SK-N-SH treated with all-trans-retinoic acid at 6 μM for 48 hours (cell line): ENCODE results near the gene CCDC154.

Experiments used
- ATAC-seq: fragments of 200-7000 bp; cut with Tn5 transposase; 3 replicates; pipeline ENCODE4 v1.9.1; 2020; ENCODE audit warnings: mild to moderate bottlenecking, moderate library complexity
- ARNTL ChIP-seq: fragments of 450-650 bp; formaldehyde crosslinking; IDR thresholded peaks from 2 replicates; pipeline ENCODE4 v1.5.0; 2020; ENCODE audit warnings: low read depth, mild to moderate bottlenecking, moderate library complexity, borderline replicate concordance
- BACH2 ChIP-seq: fragments of 250-450 bp; sonication (Bioruptor Pico); IDR thresholded peaks from 2 replicates; pipeline ENCODE4 v1.9.0; 2021; ENCODE audit warnings: mild to moderate bottlenecking, borderline replicate concordance
- CSDC2 ChIP-seq: fragments of 250-450 bp; sonication (Bioruptor Pico); IDR thresholded peaks from 2 replicates; pipeline ENCODE4 v1.5.0; 2020; ENCODE audit warnings: mild to moderate bottlenecking, moderate library complexity
- ESRRG ChIP-seq: fragments of 250-450 bp; sonication (Bioruptor Pico); IDR thresholded peaks from 2 replicates; pipeline ENCODE4 v1.6.1; 2021; ENCODE audit warnings: mild to moderate bottlenecking
- GLIS3 ChIP-seq: fragments of 250-450 bp; sonication (Bioruptor Pico); IDR thresholded peaks from 2 replicates; pipeline ENCODE4 v1.5.0; 2020; ENCODE audit warnings: mild to moderate bottlenecking, moderate library complexity
- ISL1 ChIP-seq: fragments of 250-450 bp; sonication (Bioruptor Pico); IDR thresholded peaks from 2 replicates; pipeline ENCODE4 v2.1.2; 2022; ENCODE audit warnings: mild to moderate bottlenecking, moderate library complexity
- PPARA ChIP-seq: fragments of 250-450 bp; sonication (Bioruptor Pico); IDR thresholded peaks from 2 replicates; pipeline ENCODE4 v1.5.0; 2020; ENCODE audit warnings: mild to moderate bottlenecking, borderline replicate concordance
- RARB ChIP-seq: fragments of 250-450 bp; sonication (Bioruptor Pico); IDR thresholded peaks from 2 replicates; pipeline ENCODE4 v1.8.0; 2021; ENCODE audit warnings: mild to moderate bottlenecking, moderate library complexity
- SNAI2 ChIP-seq: fragments of 250-450 bp; sonication (Bioruptor Pico); IDR thresholded peaks from 2 replicates; pipeline ENCODE4 v1.5.0; 2020; ENCODE audit warnings: mild to moderate bottlenecking, moderate library complexity
- TCF4 ChIP-seq: fragments of 250-450 bp; sonication (Bioruptor Pico); IDR thresholded peaks from 2 replicates; pipeline ENCODE4 v1.8.0; 2021; ENCODE audit warnings: mild to moderate bottlenecking, moderate library complexity, borderline replicate concordance
- TOX ChIP-seq: fragments of 250-450 bp; sonication (Bioruptor Pico); IDR thresholded peaks from 2 replicates; pipeline ENCODE4 v1.8.0; 2021; ENCODE audit warnings: mild to moderate bottlenecking, moderate library complexity, borderline replicate concordance
- ZC3H10 ChIP-seq: fragments of 250-450 bp; sonication (Bioruptor Pico); IDR thresholded peaks from 2 replicates; pipeline ENCODE4 v1.5.1; 2021; ENCODE audit warnings: mild to moderate bottlenecking, moderate library complexity
- ZFP3 ChIP-seq: fragments of 250-450 bp; sonication (Bioruptor Pico); IDR thresholded peaks from 2 replicates; pipeline ENCODE4 v1.5.0; 2020; ENCODE audit warnings: mild to moderate bottlenecking, moderate library complexity
- ZFP30 ChIP-seq: fragments of 450-650 bp; formaldehyde crosslinking; IDR thresholded peaks from 2 replicates; pipeline ENCODE4 v1.5.0; 2022; ENCODE audit warnings: mild to moderate bottlenecking, moderate library complexity
- ZNF565 ChIP-seq: fragments of 450-650 bp; formaldehyde crosslinking; conservative IDR thresholded peaks from 2 replicates; pipeline ENCODE4 v1.5.0; 2020; ENCODE audit warnings: low read depth, mild to moderate bottlenecking, moderate library complexity
- ZNF70 ChIP-seq: fragments of 450-650 bp; formaldehyde crosslinking; IDR thresholded peaks from 2 replicates; pipeline ENCODE4 v1.5.0; 2020; ENCODE audit warnings: mild to moderate bottlenecking, moderate library complexity
- TF ChIP-seq, protein P1 (sequence below): fragments of 250-450 bp; sonication (Bioruptor Pico); IDR thresholded peaks from 2 replicates; pipeline ENCODE4 v1.5.1; 2020; ENCODE audit warnings: low read depth, mild to moderate bottlenecking, moderate library complexity
- TF ChIP-seq, protein P2 (sequence below): fragments of 250-450 bp; sonication (Bioruptor Pico); IDR thresholded peaks from 2 replicates; pipeline ENCODE4 v1.8.0; 2021; ENCODE audit warnings: low read depth, mild to moderate bottlenecking, moderate library complexity, borderline replicate concordance
- TF ChIP-seq, protein P3 (sequence below): fragments of 250-450 bp; sonication (Bioruptor Pico); IDR thresholded peaks from 2 replicates; pipeline ENCODE4 v1.8.0; 2020; ENCODE audit warnings: mild to moderate bottlenecking, moderate library complexity, borderline replicate concordance
- TF ChIP-seq, protein P4 (sequence below): fragments of 250-450 bp; sonication (Bioruptor Pico); IDR thresholded peaks from 2 replicates; pipeline ENCODE4 v1.5.1; 2021; ENCODE audit warnings: mild to moderate bottlenecking, moderate library complexity
- TF ChIP-seq, protein P5 (sequence below): fragments of 250-450 bp; sonication (Bioruptor Pico); IDR thresholded peaks from 2 replicates; pipeline ENCODE4 v1.5.0; 2020; ENCODE audit warnings: mild to moderate bottlenecking, moderate library complexity

CCDC154 gene

DNA sequence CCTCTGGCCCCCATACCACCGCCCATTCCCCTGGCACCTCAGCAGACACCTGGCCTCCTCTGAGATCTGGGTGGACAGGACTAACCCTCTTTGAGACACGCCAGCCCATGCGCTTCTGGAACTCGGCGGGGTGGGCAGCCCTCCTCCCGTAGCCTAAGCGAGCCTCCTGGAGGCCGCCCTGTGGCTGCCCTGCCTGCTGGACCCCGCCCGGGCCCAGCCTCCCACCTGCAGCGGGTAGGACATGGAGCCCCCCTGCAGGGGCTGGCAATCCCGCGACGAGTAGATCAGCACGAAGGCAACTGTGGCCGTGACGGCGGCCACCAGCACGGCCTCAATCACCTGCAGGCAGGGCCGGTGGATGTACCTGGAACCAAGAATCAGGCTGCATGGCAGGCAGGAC, 8.2 kb upstream of the CCDC154 start:
- ATAC-seq = no peak

DNA sequence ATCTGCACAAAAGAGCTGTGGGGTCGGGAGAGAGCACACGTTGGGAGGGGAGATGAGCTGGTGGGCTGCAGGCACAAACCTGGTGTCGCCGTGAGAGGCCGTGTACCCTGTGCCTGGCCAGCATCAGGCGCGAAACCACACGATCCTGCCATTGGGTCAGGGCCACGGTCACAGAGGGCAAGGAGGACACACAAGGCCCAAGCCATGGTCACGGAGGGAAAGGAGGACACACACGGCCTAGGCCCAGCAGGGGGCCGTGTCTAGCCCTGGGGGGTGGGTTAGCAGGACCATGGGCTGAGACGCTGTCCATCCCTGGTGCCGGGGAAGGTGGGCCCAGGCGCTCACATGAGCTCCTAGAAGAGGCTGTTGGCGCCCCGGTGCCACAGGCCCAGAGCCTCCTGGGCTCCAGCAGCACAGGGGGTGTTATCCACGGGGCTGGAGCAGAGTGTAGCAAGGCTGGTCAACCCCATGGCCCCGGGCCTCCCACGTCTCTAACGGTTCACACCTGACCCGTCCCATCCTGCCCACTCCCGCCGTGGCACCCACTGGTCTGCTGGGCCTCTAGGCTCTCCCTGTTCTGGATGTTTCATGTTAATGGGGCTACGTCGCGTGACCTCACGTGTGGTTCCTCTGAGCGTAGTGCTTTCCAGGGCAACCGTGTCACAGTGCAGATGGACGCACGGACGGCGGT, 7.5 kb upstream of the CCDC154 start:
- no peak for ATAC-seq
- no peak for TF ChIP-seq TCF4 (CRISPR knock-in tag)
- TF ChIP-seq TOX (CRISPR knock-in tag) = no peak
- TF ChIP-seq GLIS3 (CRISPR knock-in tag) = no peak
- no peak for TF ChIP-seq ISL1 (CRISPR knock-in tag)
- TF ChIP-seq, protein P1, sequence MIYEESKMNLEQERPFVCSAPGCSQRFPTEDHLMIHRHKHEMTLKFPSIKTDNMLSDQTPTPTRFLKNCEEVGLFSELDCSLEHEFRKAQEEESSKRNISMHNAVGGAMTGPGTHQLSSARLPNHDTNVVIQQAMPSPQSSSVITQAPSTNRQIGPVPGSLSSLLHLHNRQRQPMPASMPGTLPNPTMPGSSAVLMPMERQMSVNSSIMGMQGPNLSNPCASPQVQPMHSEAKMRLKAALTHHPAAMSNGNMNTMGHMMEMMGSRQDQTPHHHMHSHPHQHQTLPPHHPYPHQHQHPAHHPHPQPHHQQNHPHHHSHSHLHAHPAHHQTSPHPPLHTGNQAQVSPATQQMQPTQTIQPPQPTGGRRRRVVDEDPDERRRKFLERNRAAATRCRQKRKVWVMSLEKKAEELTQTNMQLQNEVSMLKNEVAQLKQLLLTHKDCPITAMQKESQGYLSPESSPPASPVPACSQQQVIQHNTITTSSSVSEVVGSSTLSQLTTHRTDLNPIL = no peak
- TF ChIP-seq, protein P2, sequence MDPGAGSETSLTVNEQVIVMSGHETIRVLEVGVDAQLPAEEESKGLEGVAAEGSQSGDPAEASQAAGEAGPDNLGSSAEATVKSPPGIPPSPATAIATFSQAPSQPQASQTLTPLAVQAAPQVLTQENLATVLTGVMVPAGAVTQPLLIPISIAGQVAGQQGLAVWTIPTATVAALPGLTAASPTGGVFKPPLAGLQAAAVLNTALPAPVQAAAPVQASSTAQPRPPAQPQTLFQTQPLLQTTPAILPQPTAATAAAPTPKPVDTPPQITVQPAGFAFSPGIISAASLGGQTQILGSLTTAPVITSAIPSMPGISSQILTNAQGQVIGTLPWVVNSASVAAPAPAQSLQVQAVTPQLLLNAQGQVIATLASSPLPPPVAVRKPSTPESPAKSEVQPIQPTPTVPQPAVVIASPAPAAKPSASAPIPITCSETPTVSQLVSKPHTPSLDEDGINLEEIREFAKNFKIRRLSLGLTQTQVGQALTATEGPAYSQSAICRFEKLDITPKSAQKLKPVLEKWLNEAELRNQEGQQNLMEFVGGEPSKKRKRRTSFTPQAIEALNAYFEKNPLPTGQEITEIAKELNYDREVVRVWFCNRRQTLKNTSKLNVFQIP (CRISPR knock-in tag) = no peak
- no peak for TF ChIP-seq SNAI2 (CRISPR knock-in tag)
- no peak for TF ChIP-seq ZFP3
- TF ChIP-seq, protein P3, sequence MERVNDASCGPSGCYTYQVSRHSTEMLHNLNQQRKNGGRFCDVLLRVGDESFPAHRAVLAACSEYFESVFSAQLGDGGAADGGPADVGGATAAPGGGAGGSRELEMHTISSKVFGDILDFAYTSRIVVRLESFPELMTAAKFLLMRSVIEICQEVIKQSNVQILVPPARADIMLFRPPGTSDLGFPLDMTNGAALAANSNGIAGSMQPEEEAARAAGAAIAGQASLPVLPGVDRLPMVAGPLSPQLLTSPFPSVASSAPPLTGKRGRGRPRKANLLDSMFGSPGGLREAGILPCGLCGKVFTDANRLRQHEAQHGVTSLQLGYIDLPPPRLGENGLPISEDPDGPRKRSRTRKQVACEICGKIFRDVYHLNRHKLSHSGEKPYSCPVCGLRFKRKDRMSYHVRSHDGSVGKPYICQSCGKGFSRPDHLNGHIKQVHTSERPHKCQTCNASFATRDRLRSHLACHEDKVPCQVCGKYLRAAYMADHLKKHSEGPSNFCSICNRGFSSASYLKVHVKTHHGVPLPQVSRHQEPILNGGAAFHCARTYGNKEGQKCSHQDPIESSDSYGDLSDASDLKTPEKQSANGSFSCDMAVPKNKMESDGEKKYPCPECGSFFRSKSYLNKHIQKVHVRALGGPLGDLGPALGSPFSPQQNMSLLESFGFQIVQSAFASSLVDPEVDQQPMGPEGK (CRISPR knock-in tag) = no peak
- TF ChIP-seq, protein P4, sequence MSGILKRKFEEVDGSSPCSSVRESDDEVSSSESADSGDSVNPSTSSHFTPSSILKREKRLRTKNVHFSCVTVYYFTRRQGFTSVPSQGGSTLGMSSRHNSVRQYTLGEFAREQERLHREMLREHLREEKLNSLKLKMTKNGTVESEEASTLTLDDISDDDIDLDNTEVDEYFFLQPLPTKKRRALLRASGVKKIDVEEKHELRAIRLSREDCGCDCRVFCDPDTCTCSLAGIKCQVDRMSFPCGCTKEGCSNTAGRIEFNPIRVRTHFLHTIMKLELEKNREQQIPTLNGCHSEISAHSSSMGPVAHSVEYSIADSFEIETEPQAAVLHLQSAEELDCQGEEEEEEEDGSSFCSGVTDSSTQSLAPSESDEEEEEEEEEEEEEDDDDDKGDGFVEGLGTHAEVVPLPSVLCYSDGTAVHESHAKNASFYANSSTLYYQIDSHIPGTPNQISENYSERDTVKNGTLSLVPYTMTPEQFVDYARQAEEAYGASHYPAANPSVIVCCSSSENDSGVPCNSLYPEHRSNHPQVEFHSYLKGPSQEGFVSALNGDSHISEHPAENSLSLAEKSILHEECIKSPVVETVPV (CRISPR knock-in tag) = no peak
- no peak for TF ChIP-seq BACH2
- no peak for TF ChIP-seq RARB (CRISPR knock-in tag)
- no peak for TF ChIP-seq PPARA
- TF ChIP-seq ZFP30 (CRISPR knock-in tag) = no peak
- TF ChIP-seq ESRRG (CRISPR knock-in tag) = no peak
- TF ChIP-seq ZNF565 (CRISPR knock-in tag) = no peak
- no peak for TF ChIP-seq ZC3H10

More for the DNA sequence above, 8.2 kb upstream of the CCDC154 start:
- TF ChIP-seq ZFP3 (no peak), SNAI2 (CRISPR knock-in tag) (no peak), PPARA (no peak), TOX (CRISPR knock-in tag) (no peak)

DNA sequence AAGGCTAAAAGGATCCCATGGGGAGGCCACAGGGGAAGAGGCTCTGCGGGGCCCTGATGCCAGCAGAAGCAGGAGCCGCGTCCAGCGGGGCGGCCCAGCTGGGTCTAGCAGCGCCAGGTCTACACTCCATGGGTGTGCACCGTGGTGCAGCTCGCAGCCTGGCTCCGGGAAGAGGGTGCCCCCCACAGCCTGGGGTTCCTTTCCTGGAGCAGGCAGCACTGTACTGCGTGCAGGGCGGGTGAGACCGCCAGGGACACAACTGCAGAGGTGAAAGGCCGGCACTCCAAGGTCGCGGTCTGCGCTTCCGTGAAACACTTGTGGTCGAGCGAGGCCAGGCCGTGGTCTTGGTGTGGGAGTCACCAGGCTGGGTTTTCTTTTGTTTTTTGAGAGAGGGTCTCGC, 6.5 kb upstream of the CCDC154 start:
- no peak for TF ChIP-seq ARNTL
- TF ChIP-seq TOX (CRISPR knock-in tag) = no peak
- no peak for TF ChIP-seq ZNF70 (CRISPR knock-in tag)
- no peak for TF ChIP-seq ISL1 (CRISPR knock-in tag)
- no peak for TF ChIP-seq ZC3H10
- TF ChIP-seq ZFP3 = no peak
- no peak for TF ChIP-seq CSDC2 (CRISPR knock-in tag)
- no peak for TF ChIP-seq ESRRG (CRISPR knock-in tag)
- TF ChIP-seq, protein P5, sequence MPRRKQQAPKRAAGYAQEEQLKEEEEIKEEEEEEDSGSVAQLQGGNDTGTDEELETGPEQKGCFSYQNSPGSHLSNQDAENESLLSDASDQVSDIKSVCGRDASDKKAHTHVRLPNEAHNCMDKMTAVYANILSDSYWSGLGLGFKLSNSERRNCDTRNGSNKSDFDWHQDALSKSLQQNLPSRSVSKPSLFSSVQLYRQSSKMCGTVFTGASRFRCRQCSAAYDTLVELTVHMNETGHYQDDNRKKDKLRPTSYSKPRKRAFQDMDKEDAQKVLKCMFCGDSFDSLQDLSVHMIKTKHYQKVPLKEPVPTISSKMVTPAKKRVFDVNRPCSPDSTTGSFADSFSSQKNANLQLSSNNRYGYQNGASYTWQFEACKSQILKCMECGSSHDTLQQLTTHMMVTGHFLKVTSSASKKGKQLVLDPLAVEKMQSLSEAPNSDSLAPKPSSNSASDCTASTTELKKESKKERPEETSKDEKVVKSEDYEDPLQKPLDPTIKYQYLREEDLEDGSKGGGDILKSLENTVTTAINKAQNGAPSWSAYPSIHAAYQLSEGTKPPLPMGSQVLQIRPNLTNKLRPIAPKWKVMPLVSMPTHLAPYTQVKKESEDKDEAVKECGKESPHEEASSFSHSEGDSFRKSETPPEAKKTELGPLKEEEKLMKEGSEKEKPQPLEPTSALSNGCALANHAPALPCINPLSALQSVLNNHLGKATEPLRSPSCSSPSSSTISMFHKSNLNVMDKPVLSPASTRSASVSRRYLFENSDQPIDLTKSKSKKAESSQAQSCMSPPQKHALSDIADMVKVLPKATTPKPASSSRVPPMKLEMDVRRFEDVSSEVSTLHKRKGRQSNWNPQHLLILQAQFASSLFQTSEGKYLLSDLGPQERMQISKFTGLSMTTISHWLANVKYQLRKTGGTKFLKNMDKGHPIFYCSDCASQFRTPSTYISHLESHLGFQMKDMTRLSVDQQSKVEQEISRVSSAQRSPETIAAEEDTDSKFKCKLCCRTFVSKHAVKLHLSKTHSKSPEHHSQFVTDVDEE (CRISPR knock-in tag) = no peak
- ATAC-seq = no peak
